ENCODE data around the gene UNC5A.

Gene UNC5A

DNA sequence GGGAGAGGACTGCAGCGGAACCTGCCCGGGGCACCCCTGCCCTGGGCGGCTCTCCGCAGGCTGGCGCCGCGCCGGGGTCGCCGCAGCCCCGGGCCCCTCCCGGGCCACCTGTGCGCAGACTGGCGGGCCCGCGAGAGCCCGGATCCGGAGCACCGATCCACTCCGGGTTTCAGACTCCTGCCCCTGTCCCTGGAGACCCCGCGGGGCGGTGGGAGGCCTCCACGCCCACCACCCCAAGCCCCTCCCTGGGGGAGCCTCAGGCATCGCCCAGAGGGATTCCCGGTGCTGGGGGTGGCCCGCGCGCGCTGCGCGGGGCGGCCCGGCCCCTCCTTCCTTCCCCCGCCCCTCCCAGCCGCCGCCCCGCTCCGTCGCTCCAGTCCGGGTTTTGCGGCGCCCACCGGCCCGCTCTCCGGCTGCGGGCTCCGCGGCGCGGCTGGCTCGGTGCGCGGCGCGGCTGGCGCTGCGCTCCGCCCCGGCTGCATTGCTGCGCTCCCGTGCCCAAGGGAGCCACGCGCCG, at the start of gene UNC5A:
Gene UNC5A (plus strand): TSS at position 479 of the 517 bp plus-strand sequence. CDS start 192 bp downstream, outside the sequence.
- DNase-seq (ENCODE audit: low read depth, low spot score), result no peak
- ChIA-PET CTCF (no interaction called here), POLR2A (no interaction called here)
- H3K4me3 ChIP-seq (ENCODE audit: low read depth, low read length), result peak within 1 kb of the TSS; percentile 34
- TF ChIP-seq, protein P1, sequence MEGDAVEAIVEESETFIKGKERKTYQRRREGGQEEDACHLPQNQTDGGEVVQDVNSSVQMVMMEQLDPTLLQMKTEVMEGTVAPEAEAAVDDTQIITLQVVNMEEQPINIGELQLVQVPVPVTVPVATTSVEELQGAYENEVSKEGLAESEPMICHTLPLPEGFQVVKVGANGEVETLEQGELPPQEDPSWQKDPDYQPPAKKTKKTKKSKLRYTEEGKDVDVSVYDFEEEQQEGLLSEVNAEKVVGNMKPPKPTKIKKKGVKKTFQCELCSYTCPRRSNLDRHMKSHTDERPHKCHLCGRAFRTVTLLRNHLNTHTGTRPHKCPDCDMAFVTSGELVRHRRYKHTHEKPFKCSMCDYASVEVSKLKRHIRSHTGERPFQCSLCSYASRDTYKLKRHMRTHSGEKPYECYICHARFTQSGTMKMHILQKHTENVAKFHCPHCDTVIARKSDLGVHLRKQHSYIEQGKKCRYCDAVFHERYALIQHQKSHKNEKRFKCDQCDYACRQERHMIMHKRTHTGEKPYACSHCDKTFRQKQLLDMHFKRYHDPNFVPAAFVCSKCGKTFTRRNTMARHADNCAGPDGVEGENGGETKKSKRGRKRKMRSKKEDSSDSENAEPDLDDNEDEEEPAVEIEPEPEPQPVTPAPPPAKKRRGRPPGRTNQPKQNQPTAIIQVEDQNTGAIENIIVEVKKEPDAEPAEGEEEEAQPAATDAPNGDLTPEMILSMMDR (IDR thresholded peaks at IDR 0.05; ENCODE audit: insufficient read depth, low read length, missing control alignments), result no peak

DNA sequence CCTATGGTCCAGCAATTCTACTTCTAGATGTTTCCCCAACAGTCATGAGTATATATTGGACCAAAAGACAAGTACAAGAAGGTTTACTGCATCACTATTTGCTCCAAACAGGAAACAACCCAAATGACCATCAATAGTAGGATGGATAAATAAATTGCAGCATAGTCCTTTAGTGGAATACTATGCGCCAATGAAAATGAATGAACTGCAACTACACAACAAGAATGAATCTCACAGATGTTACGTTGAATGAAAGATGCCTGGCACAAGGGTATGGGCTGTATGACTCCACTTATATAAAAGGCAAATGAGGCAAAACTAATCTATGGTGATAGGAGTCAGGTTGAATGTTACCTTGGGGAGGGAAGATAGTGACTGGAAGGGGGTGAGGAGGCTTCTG, 48.6 kb upstream of the UNC5A start:
- TF ChIP-seq, protein P1 (IDR thresholded peaks at IDR 0.05; ENCODE audit: insufficient read depth, low read length, missing control alignments), result no peak
- DNase-seq (ENCODE audit: low read depth, low spot score), result no peak
- H3K4me3 ChIP-seq (ENCODE audit: low read depth, low read length), result no peak overlapping the region
- ChIA-PET POLR2A (no interaction called here), CTCF (no interaction called here)

DNA sequence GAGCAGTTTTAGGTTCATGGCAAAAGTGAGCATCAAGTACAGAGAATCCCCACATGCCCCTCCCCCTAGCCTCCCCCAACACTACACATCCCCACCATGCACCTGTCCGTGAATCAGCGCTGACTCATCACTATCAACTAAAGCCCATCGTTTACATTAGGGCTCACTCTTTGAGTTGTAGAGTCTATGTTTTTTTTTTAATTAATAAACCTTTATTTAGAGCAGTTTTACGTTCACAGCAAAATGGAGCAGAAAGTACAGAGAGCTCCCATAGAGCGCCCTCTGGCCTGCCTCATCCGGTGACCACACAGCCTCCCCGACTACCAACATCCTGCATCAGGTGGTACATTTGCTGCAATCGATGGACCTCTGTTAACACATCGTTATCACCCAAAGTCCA, 47.9 kb upstream of the UNC5A start:
- POLR2A ChIA-PET, result no interaction called here
- CTCF ChIA-PET, result no interaction called here

DNA sequence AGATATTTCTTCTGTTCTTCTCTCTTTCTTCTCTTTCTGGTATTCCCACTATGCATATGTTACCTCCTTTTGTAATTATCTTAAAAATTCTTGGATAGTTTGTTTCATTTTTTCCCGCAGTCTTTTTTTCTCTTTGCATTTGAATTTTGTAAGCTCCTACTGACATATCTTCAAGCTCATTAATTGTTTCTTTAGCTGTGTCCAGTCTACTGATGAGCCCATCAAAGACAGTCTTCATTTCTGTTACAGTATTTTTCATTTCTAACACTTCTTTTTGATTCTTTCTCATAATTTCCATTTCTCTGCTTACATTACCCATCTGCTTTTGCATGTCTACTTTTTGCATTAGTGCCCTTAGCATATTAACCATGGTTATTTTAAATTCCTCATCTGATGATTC, 44.7 kb upstream of the UNC5A start:
- ChIA-PET CTCF (no interaction called here), POLR2A (no interaction called here)

More for the DNA sequence above, 47.9 kb upstream of the UNC5A start:
- TF ChIP-seq, protein P1 (IDR thresholded peaks at IDR 0.05; ENCODE audit: insufficient read depth, low read length, missing control alignments), result no peak
- no peak overlapping the region for H3K4me3 ChIP-seq (ENCODE audit: low read depth, low read length)
- no peak for DNase-seq (ENCODE audit: low read depth, low spot score)

DNA sequence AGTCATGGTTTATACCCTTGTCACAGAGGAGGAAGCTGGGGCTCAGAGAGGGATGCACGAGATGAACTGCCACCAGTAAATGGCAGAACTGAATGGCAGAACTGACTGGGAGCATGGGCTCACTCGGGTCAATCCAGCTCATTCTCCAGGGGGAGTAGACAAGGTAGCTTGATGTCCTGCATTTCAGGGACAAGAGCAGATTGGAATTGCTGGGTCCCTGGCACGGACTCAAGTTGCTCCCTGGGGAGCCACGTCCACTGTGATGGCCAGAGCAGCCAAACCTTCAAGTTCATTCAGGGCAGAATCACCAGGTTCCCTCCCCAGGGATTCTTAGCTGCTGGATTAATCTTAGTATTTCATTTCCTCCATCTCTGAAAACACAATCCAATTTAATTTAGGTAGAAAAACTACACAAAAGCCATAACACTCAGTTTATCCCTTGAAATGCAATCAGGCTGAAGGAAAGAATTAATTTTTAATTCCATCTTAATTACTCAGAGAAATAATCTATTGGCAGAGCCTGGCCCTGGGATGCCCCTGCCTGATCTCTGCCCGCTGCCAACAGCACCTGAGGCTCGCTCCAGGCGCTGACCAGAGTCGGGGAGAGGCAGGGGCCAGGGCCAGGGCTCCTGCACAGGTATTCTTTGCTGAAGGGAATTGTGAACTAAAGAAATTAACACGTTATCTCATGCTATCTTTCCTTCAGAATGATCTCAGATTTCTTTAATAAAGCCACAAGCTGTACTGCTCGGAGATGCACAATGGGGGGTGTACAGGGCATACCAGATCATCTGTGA, 42.0 kb upstream of the UNC5A start:
- ChIA-PET POLR2A (no interaction called here), CTCF (no interaction called here)
- TF ChIP-seq, protein P1 (IDR thresholded peaks at IDR 0.05; ENCODE audit: insufficient read depth, low read length, missing control alignments), result no peak
- DNase-seq (ENCODE audit: low read depth, low spot score), result no peak
- H3K4me3 ChIP-seq (ENCODE audit: low read depth, low read length), result no peak overlapping the region

More for the DNA sequence above, 44.7 kb upstream of the UNC5A start:
- DNase-seq (ENCODE audit: low read depth, low spot score), result no peak
- H3K4me3 ChIP-seq (ENCODE audit: low read depth, low read length), result no peak overlapping the region
- TF ChIP-seq, protein P1 (IDR thresholded peaks at IDR 0.05; ENCODE audit: insufficient read depth, low read length, missing control alignments), result no peak

DNA sequence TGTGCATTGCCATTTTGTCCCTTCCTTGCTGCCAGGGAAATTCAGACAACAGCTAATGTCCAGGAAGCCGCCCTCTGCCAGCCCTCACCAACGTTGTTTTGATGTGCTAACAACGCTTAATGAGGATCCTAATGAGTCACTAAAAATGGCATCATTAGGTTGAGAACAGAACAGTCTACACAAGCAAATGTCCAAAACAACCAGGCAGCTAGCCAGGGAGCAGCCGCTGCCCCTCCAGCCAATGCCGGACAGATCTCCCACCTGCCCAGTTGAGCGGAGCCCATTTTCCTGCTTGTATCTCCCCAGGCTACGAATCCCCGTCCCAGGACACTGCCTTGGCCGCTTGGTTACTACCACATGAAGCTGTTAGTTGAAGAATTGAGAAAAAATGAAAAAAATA, 40.4 kb upstream of the UNC5A start:
- no peak overlapping the region for H3K4me3 ChIP-seq (ENCODE audit: low read depth, low read length)
- TF ChIP-seq, protein P1 (IDR thresholded peaks at IDR 0.05; ENCODE audit: insufficient read depth, low read length, missing control alignments), result no peak
- CTCF ChIA-PET, result interaction anchor here (1.1 kb wide), 1 partner anchor 109 kb away, joined by 3 read pairs; no protein-coding TSS in a partner anchor
- POLR2A ChIA-PET, result no interaction called here
- DNase-seq (ENCODE audit: low read depth, low spot score), result no peak
